ENCODE data around the gene TPST1.
"Not testable (repeated sequence)": the region's sequence is repeated elsewhere in the genome, so short reads cannot be mapped to it uniquely, and the experiment has no call there.

TPST1 gene

GRCh38 chr7:66219805-66220204 lies 14.7 kb downstream of the TPST1 start:
- no peak for TF ChIP-seq CTCF (IDR thresholded peaks at IDR 0.05; ENCODE audit: unreplicated experiment in 3 of 3)
- Mint-ChIP-seq H3K27ac (no peak overlapping the region), H3K27me3 (ENCODE audit: low read depth) (no peaks in the 10 kb centered on the region), H3K9me3 (no peaks in the 10 kb centered on the region), H3K4me3 (no peak overlapping the region), H3K4me1 (peaks cover 10% of the 10 kb centered on the region), H3K36me3 (ENCODE audit: low read depth) (peaks cover 8% of the 10 kb centered on the region)

GRCh38 chr7:66221442-66221841 lies 16.3 kb downstream of the TPST1 start:
- Mint-ChIP-seq H3K27ac (peak overlapping the region in 2 of 3 experiments; percentile 2 to 27), H3K9me3 (no peaks in the 10 kb centered on the region), H3K36me3 (ENCODE audit: low read depth) (peaks cover 4% of the 10 kb centered on the region), H3K4me1 (peaks cover 10% of the 10 kb centered on the region), H3K4me3 (no peak overlapping the region), H3K27me3 (ENCODE audit: low read depth) (no peaks in the 10 kb centered on the region)
- TF ChIP-seq CTCF (IDR thresholded peaks at IDR 0.05; ENCODE audit: unreplicated experiment in 3 of 3): no peak

- TF ChIP-seq CTCF (IDR thresholded peaks at IDR 0.05; ENCODE audit: unreplicated experiment in 3 of 3): no peak
- no peak overlapping the region for H3K27ac Mint-ChIP-seq
- peaks cover 24% of the 10 kb centered on the region for H3K36me3 Mint-ChIP-seq (ENCODE audit: low read depth)
- peaks cover 9% of the 10 kb centered on the region for H3K9me3 Mint-ChIP-seq
- no peak overlapping the region for H3K4me3 Mint-ChIP-seq
- H3K27me3 Mint-ChIP-seq (ENCODE audit: low read depth): no peaks in the 10 kb centered on the region
- H3K4me1 Mint-ChIP-seq: peaks cover 4% of the 10 kb centered on the region
Observed at GRCh38 chr7:66227808-66228207, 22.7 kb downstream of the TPST1 start.

- H3K36me3 Mint-ChIP-seq (ENCODE audit: low read depth): peaks cover 45% of the 10 kb centered on the region
- H3K27ac Mint-ChIP-seq; H3K4me3 Mint-ChIP-seq; H3K4me1 Mint-ChIP-seq; H3K27me3 Mint-ChIP-seq (ENCODE audit: low read depth): not testable (repeated sequence)
- H3K9me3 Mint-ChIP-seq: peaks cover 26% of the 10 kb centered on the region
Observed at GRCh38 chr7:66231326-66232216, 26.4 kb downstream of the TPST1 start.

- H3K27ac Mint-ChIP-seq: no peak overlapping the region
- H3K4me3 Mint-ChIP-seq: no peak overlapping the region
- H3K4me1 Mint-ChIP-seq: peaks cover 5% of the 10 kb centered on the region
- peaks cover 41% of the 10 kb centered on the region for H3K36me3 Mint-ChIP-seq (ENCODE audit: low read depth)
- TF ChIP-seq CTCF (IDR thresholded peaks at IDR 0.05; ENCODE audit: unreplicated experiment in 3 of 3): no peak
- H3K9me3 Mint-ChIP-seq: peaks cover 26% of the 10 kb centered on the region
- H3K27me3 Mint-ChIP-seq (ENCODE audit: low read depth): no peaks in the 10 kb centered on the region
Observed at GRCh38 chr7:66233638-66234037, 28.5 kb downstream of the TPST1 start.

GRCh38 chr7:66236713-66237303 lies 31.7 kb downstream of the TPST1 start:
- H3K9me3 Mint-ChIP-seq: peaks cover 21% of the 10 kb centered on the region
- peaks cover 12% of the 10 kb centered on the region for H3K4me1 Mint-ChIP-seq
- H3K27ac Mint-ChIP-seq: peak overlapping the region; percentile 91 to 96 (median 94)
- H3K27me3 Mint-ChIP-seq (ENCODE audit: low read depth): no peaks in the 10 kb centered on the region
- H3K36me3 Mint-ChIP-seq (ENCODE audit: low read depth): peaks cover 39% of the 10 kb centered on the region
- peak overlapping the region in 1 of 3 experiments; percentile 26 for H3K4me3 Mint-ChIP-seq
- TF ChIP-seq CTCF (IDR thresholded peaks at IDR 0.05; ENCODE audit: unreplicated experiment in 3 of 3): no peak
